GM18867 (cell line): ENCODE results near the gene DYNLT2.
"Not testable (repeated sequence)": the region's sequence is repeated elsewhere in the genome, so short reads cannot be mapped to it uniquely, and the experiment has no call there.

Source experiments
- ATAC-seq: cut with Tn5 transposase; IDR thresholded peaks from one replicate; pipeline ENCODE4 v1.9.1; 2021; ENCODE audit warnings: mild to moderate bottlenecking, moderate library complexity; ENCODE audit not compliant: unreplicated experiment

Gene DYNLT2

GRCh38 chr6:169783971-169784820, 32.8 kb upstream of the DYNLT2 start:
- ATAC-seq: no peak

- ATAC-seq: no peak
These were observed 32.0 kb upstream of the DYNLT2 start for GRCh38 chr6:169783401-169783800.

GRCh38 chr6:169782966-169783365, 31.6 kb upstream of the DYNLT2 start:
- ATAC-seq: no peak

- ATAC-seq: no peak
These were observed 29.3 kb upstream of the DYNLT2 start for GRCh38 chr6:169780571-169781091.

- ATAC-seq: no peak
These were observed 28.5 kb upstream of the DYNLT2 start for GRCh38 chr6:169779896-169780295.

- no peak for ATAC-seq
These were observed 27.9 kb upstream of the DYNLT2 start for GRCh38 chr6:169779092-169779815.

GRCh38 chr6:169778646-169779045, 27.3 kb upstream of the DYNLT2 start:
- no peak for ATAC-seq

- no peak for ATAC-seq
These were observed 26.5 kb upstream of the DYNLT2 start for GRCh38 chr6:169777896-169778295.

GRCh38 chr6:169776379-169776778, 25.0 kb upstream of the DYNLT2 start:
- ATAC-seq: no peak

GRCh38 chr6:169775321-169775720, 23.9 kb upstream of the DYNLT2 start:
- ATAC-seq: no peak

GRCh38 chr6:169774347-169774746, 23.0 kb upstream of the DYNLT2 start:
- no peak for ATAC-seq

- ATAC-seq: no peak
These were observed 15.8 kb upstream of the DYNLT2 start for GRCh38 chr6:169766921-169767736.

GRCh38 chr6:169766232-169766631, 14.9 kb upstream of the DYNLT2 start:
- no peak for ATAC-seq

- not testable (repeated sequence) for ATAC-seq
These were observed 14.4 kb upstream of the DYNLT2 start for GRCh38 chr6:169765789-169766188.

- ATAC-seq: no peak
These were observed 12.5 kb upstream of the DYNLT2 start for GRCh38 chr6:169763881-169764280.

- no peak for ATAC-seq
These were observed 11.9 kb upstream of the DYNLT2 start for GRCh38 chr6:169763308-169763707.

- ATAC-seq: no peak
These were observed 3.8 kb upstream of the DYNLT2 start for GRCh38 chr6:169755162-169755561.

- no peak for ATAC-seq
These were observed 777 bp upstream of the DYNLT2 start for GRCh38 chr6:169752074-169752623.

- no peak for ATAC-seq
These were observed 4.8 kb downstream of the DYNLT2 start for GRCh38 chr6:169746556-169746955.

- no peak for ATAC-seq
These were observed 6.0 kb downstream of the DYNLT2 start for GRCh38 chr6:169745405-169745804.

- ATAC-seq: no peak
These were observed 10.0 kb downstream of the DYNLT2 start for GRCh38 chr6:169741344-169741743.
